Breast epithelium (tissue), 4 donors: Measurements from ENCODE around the gene NUMA1. TPM values are rescaled to one million over a fixed set of nuclear protein-coding genes. Genes with fewer than 3 reads are reported as not detected.

Source experiments
- DNase-seq, 2 donors: peaks; one replicate each; pipeline ENCODE4 v3.0.0-alpha.2; 2019; ENCODE audit warnings: low spot score in 2 of 2
- H3K27ac ChIP-seq, 2 donors: fragments of 200-600 bp; sonication (generic) in 1 of 2; one replicate each; pipeline ENCODE4 v1.5.1; 2016 to 2019; ENCODE audit warnings: mild to moderate bottlenecking in 1 of 2
- H3K27me3 ChIP-seq, 2 donors: fragments of 200-600 bp; sonication (generic) in 1 of 2; one replicate each; pipeline versions ENCODE4 v1.5.1 to v1.6.0; 2017 to 2019; ENCODE audit warnings: control low read depth in 1 of 2, mild to moderate bottlenecking in 1 of 2
- H3K36me3 ChIP-seq: fragments of 200-600 bp; one replicate; pipeline ENCODE4 v1.5.1; 2019
- H3K4me1 ChIP-seq, 2 donors: fragments of 200-600 bp; sonication (generic); one replicate each; pipeline ENCODE4 v1.5.1; 2016 to 2019; ENCODE audit warnings: control low read depth in 1 of 2
- H3K4me3 ChIP-seq, 3 donors: fragments of 200-600 bp; sonication (generic); 1 replicate in 2 of 3; 2 replicates in 1 of 3; pipeline ENCODE4 v1.5.1; 2016 to 2019; ENCODE audit warnings: mild to moderate bottlenecking in 3 of 3, moderate library complexity in 2 of 3
- H3K9me3 ChIP-seq, 2 donors: fragments of 200-600 bp; sonication (generic) in 1 of 2; one replicate each; pipeline ENCODE4 v1.5.1; 2016 to 2019; ENCODE audit warnings: control low read depth in 1 of 2
- POLR2A ChIP-seq: fragments of 450-650 bp; IDR thresholded peaks from one replicate; pipeline ENCODE4 v1.6.1; 2016; ENCODE audit warnings: antibody characterized with exemption, mild to moderate bottlenecking, moderate library complexity
- POLR2AphosphoS5 ChIP-seq, 3 donors: sonication (generic); formaldehyde crosslinking; IDR thresholded peaks; one replicate each; pipeline ENCODE4 v1.6.1; 2017; ENCODE audit warnings: antibody characterized with exemption in 3 of 3
- intact Hi-C: fragments of 100-400 bp; cut with DNase I; formaldehyde crosslinking; loops from one replicate; pipeline ENCODE4 v1.15.1; 2023; ENCODE audit warnings: low total_unique reads
- total RNA-seq, 3 donors: library from RNA; depleted of rRNA; stranded (reverse); fragments of >200 nt; gene quantifications; one replicate each; pipeline ENCODE4 v1.1.0, GENCODE V29; 2016
- TF ChIP-seq, protein P1 (sequence below), 3 donors: fragments of 450-650 bp; IDR thresholded peaks; one replicate each; pipeline ENCODE4 v1.5.1; 2016 to 2017; ENCODE audit warnings: antibody characterized with exemption in 3 of 3, mild to moderate bottlenecking in 3 of 3, moderate library complexity in 3 of 3

Gene NUMA1
- total RNA-seq, 3 donors from 2014 or later: 240 to 412 (median 283) TPM

DNA sequence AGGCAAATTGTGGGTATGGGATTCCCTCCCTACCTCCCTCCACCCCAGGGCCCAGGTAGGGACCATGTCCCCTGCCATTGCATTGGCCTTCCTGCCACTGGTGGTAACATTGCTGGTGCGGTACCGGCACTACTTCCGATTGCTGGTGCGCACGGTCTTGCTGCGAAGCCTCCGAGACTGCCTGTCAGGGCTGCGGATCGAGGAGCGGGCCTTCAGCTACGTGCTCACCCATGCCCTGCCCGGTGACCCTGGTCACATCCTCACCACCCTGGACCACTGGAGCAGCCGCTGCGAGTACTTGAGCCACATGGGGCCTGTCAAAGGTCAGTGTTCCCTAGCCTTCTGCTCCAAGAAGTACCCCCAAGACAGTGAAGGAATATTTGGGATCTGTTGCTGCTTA lies 25.5 kb upstream of the NUMA1 start, which contains the start of gene TOMT:
Gene TOMT, plus strand, starts transcription at position 37 of the 400 bp plus-strand sequence. Its CDS starts 28 bp downstream, at position 65.
- H3K27ac ChIP-seq: no peak within 1 kb of the TSS
- no peaks in the 10 kb centered on the region for H3K9me3 ChIP-seq
- intact Hi-C loops: loop anchor here (5.0 kb wide), 1 partner anchor 1206 kb away; no protein-coding TSS in a partner anchor
- H3K4me3 ChIP-seq: no peak within 1 kb of the TSS
- peaks cover 10 to 13% of the 10 kb centered on the region in 2 donors for H3K4me1 ChIP-seq
- H3K36me3 ChIP-seq: no peaks in the 10 kb centered on the region
- DNase-seq: no peak
- TF ChIP-seq POLR2A: no peak
- TF ChIP-seq, protein P1, sequence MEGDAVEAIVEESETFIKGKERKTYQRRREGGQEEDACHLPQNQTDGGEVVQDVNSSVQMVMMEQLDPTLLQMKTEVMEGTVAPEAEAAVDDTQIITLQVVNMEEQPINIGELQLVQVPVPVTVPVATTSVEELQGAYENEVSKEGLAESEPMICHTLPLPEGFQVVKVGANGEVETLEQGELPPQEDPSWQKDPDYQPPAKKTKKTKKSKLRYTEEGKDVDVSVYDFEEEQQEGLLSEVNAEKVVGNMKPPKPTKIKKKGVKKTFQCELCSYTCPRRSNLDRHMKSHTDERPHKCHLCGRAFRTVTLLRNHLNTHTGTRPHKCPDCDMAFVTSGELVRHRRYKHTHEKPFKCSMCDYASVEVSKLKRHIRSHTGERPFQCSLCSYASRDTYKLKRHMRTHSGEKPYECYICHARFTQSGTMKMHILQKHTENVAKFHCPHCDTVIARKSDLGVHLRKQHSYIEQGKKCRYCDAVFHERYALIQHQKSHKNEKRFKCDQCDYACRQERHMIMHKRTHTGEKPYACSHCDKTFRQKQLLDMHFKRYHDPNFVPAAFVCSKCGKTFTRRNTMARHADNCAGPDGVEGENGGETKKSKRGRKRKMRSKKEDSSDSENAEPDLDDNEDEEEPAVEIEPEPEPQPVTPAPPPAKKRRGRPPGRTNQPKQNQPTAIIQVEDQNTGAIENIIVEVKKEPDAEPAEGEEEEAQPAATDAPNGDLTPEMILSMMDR (IDR thresholded peaks at IDR 0.05): no peak
- no peaks in the 10 kb centered on the region for H3K27me3 ChIP-seq

DNA sequence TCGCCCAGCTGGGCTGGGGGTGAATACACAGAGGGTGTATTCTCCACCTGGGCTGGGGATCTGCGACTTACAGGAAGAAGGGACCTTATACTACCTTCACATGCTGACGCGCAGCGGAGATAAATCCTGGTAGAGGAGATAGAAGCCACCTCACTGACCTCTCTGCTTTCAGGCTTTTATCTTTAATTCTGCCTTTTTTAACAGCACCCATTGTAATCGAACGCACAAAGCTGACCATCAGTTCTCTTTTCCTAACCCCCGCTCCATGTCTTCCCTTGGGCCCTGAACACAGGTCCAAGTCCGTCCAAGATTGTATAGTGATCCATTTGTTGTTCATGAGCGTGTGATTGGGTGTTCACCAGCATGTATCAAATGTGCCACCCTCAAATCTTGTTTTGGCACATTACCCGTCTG lies 23.4 kb upstream of the NUMA1 start:
- Histone ChIP-seq H3K27me3 (no peaks in the 10 kb centered on the region), H3K4me3 (peak overlapping the region; percentile 86 to 91 (median 89))
- no peak for TF ChIP-seq POLR2A
- TF ChIP-seq, protein P1 (IDR thresholded peaks at IDR 0.05): peak in 1 of 3 donors; percentile 1
- TF ChIP-seq POLR2AphosphoS5 (IDR thresholded peaks at IDR 0.05): no peak

DNA sequence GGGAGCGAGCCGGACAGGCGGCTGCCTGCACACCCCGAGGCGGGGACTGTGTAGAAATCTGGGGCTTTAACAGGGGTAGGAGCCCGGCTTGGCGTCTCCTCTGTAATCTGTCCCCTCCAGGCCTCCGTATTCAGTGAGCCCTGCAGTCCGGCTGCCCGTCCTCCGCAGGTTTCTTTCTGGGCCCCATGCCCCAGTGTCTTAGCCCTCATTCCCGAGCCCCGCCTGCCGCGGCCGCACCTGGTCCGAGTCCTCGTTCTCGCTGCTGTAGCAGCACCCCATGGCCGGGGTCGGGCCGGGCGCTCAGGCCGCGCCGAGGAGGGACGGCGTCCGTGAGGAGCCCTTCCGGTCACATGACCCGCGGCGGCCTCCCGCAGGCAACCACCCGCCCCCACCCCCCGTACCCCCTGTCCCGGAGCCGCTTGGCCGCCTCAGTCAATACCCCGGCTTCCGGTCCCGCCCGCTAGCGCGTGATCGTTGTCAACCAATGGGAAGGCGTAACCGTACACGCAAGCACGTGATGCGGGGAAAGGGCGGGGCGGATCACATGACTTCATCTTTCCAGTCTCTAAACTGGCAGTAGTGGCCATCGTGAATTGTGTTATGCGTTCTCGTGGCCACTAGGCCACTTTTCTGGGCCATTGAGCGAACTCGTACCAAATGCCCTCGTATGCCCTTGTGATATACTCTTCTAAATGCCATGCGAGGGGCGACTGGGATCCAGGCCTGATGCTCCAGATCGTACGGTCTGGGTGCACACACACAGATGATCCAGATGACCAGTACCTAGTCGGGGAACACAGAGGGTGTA lies 22.8 kb upstream of the NUMA1 start, which contains the start of gene LAMTOR1:
Gene LAMTOR1, minus strand, starts transcription at position 352 of the 808 bp plus-strand sequence. Its CDS starts 73 bp downstream, at position 279.
- Histone ChIP-seq H3K9me3 (no peaks in the 10 kb centered on the region), H3K4me1 (peaks cover 10 to 19% of the 10 kb centered on the region in 2 donors), H3K27me3 (no peaks in the 10 kb centered on the region), H3K4me3 (peak within 1 kb of the TSS; percentile 86 to 91 (median 89)), H3K36me3 (peaks cover 5% of the 10 kb centered on the region), H3K27ac (peak within 1 kb of the TSS; percentile 89 to 97)
- peak; percentile 99 to 100 for DNase-seq
- intact Hi-C loops: no loop called here
- TF ChIP-seq POLR2AphosphoS5 (IDR thresholded peaks at IDR 0.05) (peak; percentile 85 to 96 (median 87)), POLR2A (peak; percentile 34)
- TF ChIP-seq, protein P1 (IDR thresholded peaks at IDR 0.05): peak; percentile 53 to 87 (median 80)

More for the DNA sequence above, 23.4 kb upstream of the NUMA1 start:
- intact Hi-C loops: no loop called here
- H3K36me3 ChIP-seq: no peaks in the 10 kb centered on the region
- H3K4me1 ChIP-seq: peaks cover 10 to 19% of the 10 kb centered on the region in 2 donors
- peak overlapping the region; percentile 89 to 97 for H3K27ac ChIP-seq
- no peak for DNase-seq
- no peaks in the 10 kb centered on the region for H3K9me3 ChIP-seq

DNA sequence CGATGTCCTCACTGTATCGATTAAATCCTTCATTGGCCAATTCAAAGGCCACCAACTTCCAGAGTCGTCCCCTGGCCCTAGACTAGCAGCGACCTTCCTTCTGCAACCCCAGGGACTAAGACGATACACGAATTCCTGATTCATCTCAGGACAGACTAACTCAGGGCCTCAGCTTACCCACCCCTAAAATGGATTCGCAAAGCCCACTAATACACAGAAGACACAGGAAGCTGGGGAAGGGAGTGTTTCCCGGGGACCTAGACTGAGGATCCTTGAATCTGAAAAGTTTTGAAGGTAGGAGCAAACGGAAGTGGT lies 22.2 kb upstream of the NUMA1 start:
- Histone ChIP-seq H3K4me1 (peaks cover 10 to 19% of the 10 kb centered on the region in 2 donors), H3K36me3 (peaks cover 10% of the 10 kb centered on the region), H3K9me3 (no peaks in the 10 kb centered on the region), H3K4me3 (peak overlapping the region; percentile 86 to 91 (median 89)), H3K27ac (peak overlapping the region; percentile 89 to 97), H3K27me3 (no peaks in the 10 kb centered on the region)
- TF ChIP-seq, protein P1 (IDR thresholded peaks at IDR 0.05): no peak
- TF ChIP-seq POLR2AphosphoS5 (IDR thresholded peaks at IDR 0.05) (no peak), POLR2A (no peak)
- intact Hi-C loops: no loop called here
- DNase-seq: no peak

DNA sequence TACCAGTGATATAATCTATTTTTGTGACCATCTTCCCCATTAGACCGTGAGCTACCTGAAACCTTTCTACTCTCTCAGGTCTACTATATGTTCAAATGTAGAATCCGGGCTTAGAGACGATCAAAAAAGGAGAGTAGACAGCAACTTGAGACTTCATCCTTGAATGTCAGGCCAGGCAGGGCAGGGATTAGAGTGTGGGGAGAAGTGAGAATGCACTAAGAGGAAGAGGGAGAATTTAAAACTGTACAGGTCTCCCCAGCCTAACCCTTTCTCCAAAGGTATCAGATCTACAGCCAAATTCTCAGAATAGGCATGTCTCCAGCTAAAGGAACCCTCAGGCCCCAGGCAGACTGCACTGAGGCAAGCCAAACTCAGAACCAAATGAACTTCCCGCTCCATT lies 21.8 kb upstream of the NUMA1 start:
- H3K4me3 ChIP-seq: peak overlapping the region; percentile 86 to 91 (median 89)
- H3K36me3 ChIP-seq: peaks cover 14% of the 10 kb centered on the region
- no peaks in the 10 kb centered on the region for H3K27me3 ChIP-seq
- H3K4me1 ChIP-seq: peaks cover 10 to 19% of the 10 kb centered on the region in 2 donors
- H3K9me3 ChIP-seq: no peaks in the 10 kb centered on the region
- DNase-seq: no peak
- no peak for TF ChIP-seq POLR2A
- TF ChIP-seq, protein P1 (IDR thresholded peaks at IDR 0.05): no peak
- TF ChIP-seq POLR2AphosphoS5 (IDR thresholded peaks at IDR 0.05): no peak
- intact Hi-C loops: no loop called here
- peak overlapping the region; percentile 89 to 97 for H3K27ac ChIP-seq
